GM12878 (cell line): ENCODE measurements around the gene DYRK1B. TPM values are rescaled to one million over a fixed set of nuclear protein-coding genes. Genes with fewer than 3 reads are reported as not detected.

Source experiments
- ATAC-seq: fragments of 200-7000 bp; cut with Tn5 transposase; 3 replicates; pipeline ENCODE4 v1.9.1; 2020; ENCODE audit warnings: mild to moderate bottlenecking, moderate library complexity
- BruUV-seq: library from RNA; stranded (reverse); fragments of 400-500 nt; replicated peaks from 2 replicates; lab custom pipeline; 2021; lab: Mats Ljungman, UMichigan
- CTCF ChIA-PET: fragments of 300-600 bp; sonication (Branson Sonifier 250); formaldehyde crosslinking; extraction: SDS; loops from one replicate; lab custom pipeline; 2021; ENCODE audit warnings: inconsistent platforms; lab: Yijun Ruan, JAX
- POLR2A ChIA-PET: fragments of 350-600 bp; formaldehyde crosslinking; extraction: SDS; loops from one replicate; lab custom pipeline; 2021; ENCODE audit warnings: inconsistent platforms; lab: Charles Lee
- RAD21 ChIA-PET: fragments of 300-600 bp; sonication (Branson Sonifier 250); formaldehyde crosslinking; loops from one replicate; lab custom pipeline; 2023; ENCODE audit warnings: antibody characterized with exemption; ENCODE audit not compliant: unreplicated experiment; lab: Charles Lee
- SMC1A ChIA-PET: fragments of 300-600 bp; sonication (Branson Sonifier 250); formaldehyde crosslinking; loops from one replicate; lab custom pipeline; 2023; ENCODE audit not compliant: unreplicated experiment, uncharacterized antibody; lab: Charles Lee
- DNase-seq: peaks from one replicate; pipeline ENCODE4 v3.0.0-alpha.2; 2011; ENCODE audit warnings: low read depth, low spot score
- FAIRE-seq: peaks from 3 replicates; lab custom pipeline; 2011; peaks lifted over from hg19 to GRCh38; lab: Jason Lieb, UNC
- H2AFZ ChIP-seq: 2 replicates; pipeline ENCODE4 v1.6.0; 2011; ENCODE audit warnings: low read depth, low read length, control low read depth; ENCODE audit not compliant: control insufficient read depth
- H3K27ac ChIP-seq: 2 replicates; pipeline ENCODE4 v1.5.1; 2011; ENCODE audit warnings: control low read depth; ENCODE audit not compliant: control insufficient read depth, insufficient read depth
- H3K27me3 ChIP-seq, 2 experiments: replicated peaks in 1 of 2; 2 replicates each; pipeline versions ENCODE4 v1.6.0 to v1.6.1; 2011; ENCODE audit warnings: low read length in 1 of 2; ENCODE audit not compliant: control insufficient read depth in 2 of 2, insufficient read depth in 2 of 2
- H3K36me3 ChIP-seq, 2 experiments: 2 replicates each; pipeline ENCODE4 v1.5.1; 2011; ENCODE audit warnings: low read length in 1 of 2; ENCODE audit not compliant: control insufficient read depth in 2 of 2, insufficient read depth in 2 of 2
- H3K4me1 ChIP-seq: 2 replicates; pipeline ENCODE4 v1.6.1; 2011; ENCODE audit warnings: mild to moderate bottlenecking, low read length, moderate library complexity, mixed read lengths; ENCODE audit not compliant: control insufficient read depth, insufficient read depth
- H3K4me2 ChIP-seq: 2 replicates; pipeline ENCODE4 v1.6.0; 2011; ENCODE audit warnings: control low read depth; ENCODE audit not compliant: control insufficient read depth, insufficient read depth
- H3K4me3 ChIP-seq: fragments of 200-600 bp; sonication (generic); 2 replicates; pipeline ENCODE4 v1.5.1; 2016
- H3K79me2 ChIP-seq: 2 replicates; pipeline ENCODE4 v1.6.0; 2011; ENCODE audit warnings: low read length; ENCODE audit not compliant: control insufficient read depth, insufficient read depth
- H3K9ac ChIP-seq: 2 replicates; pipeline ENCODE4 v1.8.0; 2011; ENCODE audit warnings: low read length, control low read depth, mixed read lengths; ENCODE audit not compliant: control insufficient read depth, insufficient read depth
- H3K9me3 ChIP-seq: replicated peaks from 3 replicates; pipeline ENCODE4 v1.5.1; 2011; ENCODE audit warnings: mild to moderate bottlenecking, low read length; ENCODE audit not compliant: control insufficient read depth, insufficient read depth
- H4K20me1 ChIP-seq: 2 replicates; pipeline ENCODE4 v1.6.0; 2011; ENCODE audit not compliant: control insufficient read depth, insufficient read depth
- ATF3 ChIP-seq: IDR thresholded peaks from 2 replicates; pipeline ENCODE4 v1.6.1; 2011; ENCODE audit warnings: low read depth, mild to moderate bottlenecking, low read length, moderate library complexity, borderline replicate concordance; ENCODE audit errors: extremely low read depth
- BHLHE40 ChIP-seq, 2 experiments: fragments of 450-650 bp in 1 of 2; IDR thresholded peaks; 2 replicates each; pipeline ENCODE4 v1.6.1; 2011 to 2017; ENCODE audit warnings: low read depth in 2 of 2, borderline replicate concordance in 1 of 2, improper control_type of control experiment in 1 of 2, low read length in 1 of 2, mild to moderate bottlenecking in 1 of 2
- ETV6 ChIP-seq, 2 experiments: fragments of 450-650 bp in 1 of 2; IDR thresholded peaks in 1 of 2; conservative IDR thresholded peaks in 1 of 2; 2 replicates each; pipeline ENCODE4 v1.6.1; 2014; ENCODE audit warnings: antibody characterized with exemption in 1 of 2, borderline replicate concordance in 1 of 2, low read depth in 1 of 2, mild to moderate bottlenecking in 1 of 2, moderate library complexity in 1 of 2
- HDGF ChIP-seq: fragments of 450-650 bp; IDR thresholded peaks from 2 replicates; pipeline ENCODE4 v1.6.1; 2016; ENCODE audit warnings: antibody characterized with exemption
- JUNB ChIP-seq: IDR thresholded peaks from 2 replicates; pipeline ENCODE4 v1.6.1; 2016; ENCODE audit warnings: antibody characterized with exemption, mild to moderate bottlenecking
- POU2F2 ChIP-seq: IDR thresholded peaks from 3 replicates; pipeline ENCODE4 v1.6.1; 2011; ENCODE audit warnings: low read depth, mild to moderate bottlenecking, low read length, borderline replicate concordance
- SRF ChIP-seq, 2 experiments: IDR thresholded peaks; 2 replicates each; pipeline ENCODE4 v1.6.1; 2011; ENCODE audit warnings: low read depth in 2 of 2, low read length in 2 of 2, mild to moderate bottlenecking in 1 of 2, moderate library complexity in 1 of 2
- SUZ12 ChIP-seq: fragments of 200-600 bp; sonication (generic); IDR thresholded peaks from one replicate; pipeline ENCODE4 v1.6.1; 2018; ENCODE audit warnings: antibody characterized with exemption, mild to moderate bottlenecking; ENCODE audit not compliant: unreplicated experiment
- ZBTB4 ChIP-seq: fragments of 450-650 bp; formaldehyde crosslinking; IDR thresholded peaks from 2 replicates; pipeline ENCODE4 v1.4.0; 2022; ENCODE audit warnings: mild to moderate bottlenecking, moderate library complexity
- WGBS: methylation state at CpG from one replicate; pipeline ENCODE4 v1.1.6; 2016; ENCODE audit warnings: low lambda C conversion rate; ENCODE audit not compliant: insufficient replicate concordance, insufficient coverage; ENCODE audit errors: missing lambda C conversion rate; 5-methylcytosine and 5-hydroxymethylcytosine counted together
- in situ Hi-C: fragments of 300-500 bp; cut with MboI; formaldehyde crosslinking; loops from 9 replicates; pipeline ENCODE4 v1.14.3; 2018; ENCODE audit warnings: mixed read lengths
- intact Hi-C: fragments of 100-400 bp; cut with micrococcal nuclease; formaldehyde crosslinking; loops from one replicate; pipeline ENCODE4 v1.14.2; 2022; ENCODE audit not compliant: unreplicated experiment
- polyA plus RNA-seq, 11 experiments: library from polyadenylated mRNA; depleted of rRNA in 4 of 11; unstranded in 6 of 11; stranded (reverse) in 5 of 11; fragments of >200 nt; fragmentation: Nextera tagmentation in 4 of 11; fragmentation: Illumina TruSeq in 1 of 11; extraction: Ambion mirVana in 4 of 11; extraction: Trizol in 1 of 11; gene quantifications; 1 replicate in 1 of 11; 2 replicates in 10 of 11; pipeline versions ENCODE4 v1.2.1 to v1.2.3, GENCODE V29; 2011 to 2016; ENCODE audit warnings: inconsistent platforms in 2 of 11, missing spikeins in 2 of 11, low read depth in 1 of 11
- total RNA-seq, 4 experiments: library from RNA; depleted of rRNA in 3 of 4; stranded (reverse); fragments of >200 nt in 3 of 4; fragmentation: Illumina TruSeq in 1 of 4; extraction: Trizol in 1 of 4; gene quantifications; 2 replicates each; pipeline versions ENCODE4 v1.2.1 to v1.2.3, GENCODE V29; 2013 to 2021
- TF ChIP-seq, protein P1 (sequence below), 3 experiments: IDR thresholded peaks in 2 of 3; conservative IDR thresholded peaks in 1 of 3; 2 replicates each; pipeline ENCODE4 v1.5.1; 2011; ENCODE audit warnings: low read depth in 3 of 3, low read length in 3 of 3, mild to moderate bottlenecking in 3 of 3, control low read depth in 2 of 3, moderate library complexity in 2 of 3, inconsistent platforms in 1 of 3, mixed read lengths in 1 of 3; ENCODE audit not compliant: control insufficient read depth in 2 of 3, insufficient read depth in 1 of 3; ENCODE audit errors: extremely low read depth in 1 of 3

Gene DYRK1B
- total and polyA plus RNA-seq, 10 of the 15 experiments (the other 5 are each of a cell fraction or from before 2014, with no cell fraction given), result 0.07 to 10.2 (median 3.4) TPM; not detected in 1

- intact Hi-C loops, result no loop called here
- WGBS, result 98% methylated on average over 4 of the region's 4 CpGs
Measured at GRCh38 chr19:39810424-39810823, 23.5 kb downstream of the DYRK1B start.

GRCh38 chr19:39809368-39809767, 24.6 kb downstream of the DYRK1B start:
- 73% methylated on average over 4 of the region's 4 CpGs for WGBS
- ChIA-PET RAD21 (no interaction called here), CTCF (interaction anchor here (1.0 to 1.9 kb wide), 4 partner anchors 17 to 35 kb away, joined by 3 to 13 read pairs (median 9); no protein-coding TSS in a partner anchor), SMC1A (interaction anchor here (1.4 to 3.4 kb wide), 3 partner anchors 17 to 135 kb away, joined by 3 to 22 read pairs (median 5); no protein-coding TSS in a partner anchor), POLR2A (interaction anchor here (1.4 kb wide), 1 partner anchor 13 kb away, joined by 3 read pairs; no protein-coding TSS in a partner anchor)
- ATAC-seq, result no peak
- H3K27me3 ChIP-seq, result no peaks in the 10 kb centered on the region
- H3K4me3 ChIP-seq, result no peak overlapping the region
- in situ Hi-C loops (no loop called here), intact Hi-C loops (no loop called here)
- no peaks in the 10 kb centered on the region for H4K20me1 ChIP-seq
- FAIRE-seq, result no peak
- DNase-seq, result no peak
- no peak overlapping the region for H3K27ac ChIP-seq
- H3K9me3 ChIP-seq, result no peaks in the 10 kb centered on the region; the same call in 2 of the 3 replicates
- BruUV-seq, result no TSS peak
- H3K79me2 ChIP-seq, result no peaks in the 10 kb centered on the region
- H3K4me1 ChIP-seq, result no peaks in the 10 kb centered on the region
- H2AFZ ChIP-seq, result no peak overlapping the region
- no peaks in the 10 kb centered on the region for H3K36me3 ChIP-seq
- H3K9ac ChIP-seq, result no peak overlapping the region
- no peak overlapping the region for H3K4me2 ChIP-seq
- TF ChIP-seq ZBTB4 (CRISPR knock-in tag) (no peak), JUNB (no peak), HDGF (no peak), SUZ12 (no peak), ATF3 (no peak), ETV6 (conservative IDR thresholded peaks at IDR 0.05 in 1 of 2, IDR thresholded peaks at IDR 0.05 in 1 of 2; ENCODE audit: borderline replicate concordance in 1 of 2, low read depth in 1 of 2) (no peak), POU2F2 (no peak), SRF (IDR thresholded peaks at IDR 0.05; ENCODE audit: low read depth in 2 of 2, low read length in 2 of 2) (no peak)
- TF ChIP-seq, protein P1, sequence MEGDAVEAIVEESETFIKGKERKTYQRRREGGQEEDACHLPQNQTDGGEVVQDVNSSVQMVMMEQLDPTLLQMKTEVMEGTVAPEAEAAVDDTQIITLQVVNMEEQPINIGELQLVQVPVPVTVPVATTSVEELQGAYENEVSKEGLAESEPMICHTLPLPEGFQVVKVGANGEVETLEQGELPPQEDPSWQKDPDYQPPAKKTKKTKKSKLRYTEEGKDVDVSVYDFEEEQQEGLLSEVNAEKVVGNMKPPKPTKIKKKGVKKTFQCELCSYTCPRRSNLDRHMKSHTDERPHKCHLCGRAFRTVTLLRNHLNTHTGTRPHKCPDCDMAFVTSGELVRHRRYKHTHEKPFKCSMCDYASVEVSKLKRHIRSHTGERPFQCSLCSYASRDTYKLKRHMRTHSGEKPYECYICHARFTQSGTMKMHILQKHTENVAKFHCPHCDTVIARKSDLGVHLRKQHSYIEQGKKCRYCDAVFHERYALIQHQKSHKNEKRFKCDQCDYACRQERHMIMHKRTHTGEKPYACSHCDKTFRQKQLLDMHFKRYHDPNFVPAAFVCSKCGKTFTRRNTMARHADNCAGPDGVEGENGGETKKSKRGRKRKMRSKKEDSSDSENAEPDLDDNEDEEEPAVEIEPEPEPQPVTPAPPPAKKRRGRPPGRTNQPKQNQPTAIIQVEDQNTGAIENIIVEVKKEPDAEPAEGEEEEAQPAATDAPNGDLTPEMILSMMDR (IDR thresholded peaks at IDR 0.05 in 2 of 3, conservative IDR thresholded peaks at IDR 0.05 in 1 of 3; ENCODE audit: control insufficient read depth in 2 of 3, extremely low read depth in 1 of 3, insufficient read depth in 1 of 3, low read depth in 3 of 3, low read length in 3 of 3), result no peak

More at GRCh38 chr19:39810424-39810823, 23.5 kb downstream of the DYRK1B start:
- ChIA-PET SMC1A (interaction anchor here (0.9 to 3.2 kb wide), 3 partner anchors 9 to 35 kb away, joined by 3 to 14 read pairs (median 5); no protein-coding TSS in a partner anchor), POLR2A (interaction anchor here (0.6 to 1.3 kb wide), 5 partner anchors 14 to 261 kb away, joined by 3 to 4 read pairs (median 3); partner anchors contain the start of gene DYRK1B), RAD21 (no interaction called here), CTCF (interaction anchor here (0.9 to 1.9 kb wide), 3 partner anchors 18 to 34 kb away, joined by 3 to 13 read pairs (median 4); no protein-coding TSS in a partner anchor)
- FAIRE-seq (no peak), DNase-seq (no peak), ATAC-seq (0 out of 3 replicates have a peak, but pooled peaks have one; percentile 28)
- Histone ChIP-seq H3K9me3 (no peaks in the 10 kb centered on the region; the same call in 2 of the 3 replicates), H3K36me3 (no peaks in the 10 kb centered on the region), H3K79me2 (no peaks in the 10 kb centered on the region), H3K27me3 (no peaks in the 10 kb centered on the region), H4K20me1 (no peaks in the 10 kb centered on the region), H3K4me2 (no peak overlapping the region), H3K4me3 (no peak overlapping the region), H2AFZ (no peak overlapping the region), H3K4me1 (no peaks in the 10 kb centered on the region), H3K9ac (no peak overlapping the region), H3K27ac (no peak overlapping the region)
- TF ChIP-seq BHLHE40 (IDR thresholded peaks at IDR 0.05; ENCODE audit: borderline replicate concordance in 1 of 2, low read depth in 2 of 2, low read length in 1 of 2), result no peak
- BruUV-seq, result no TSS peak
- in situ Hi-C loops, result no loop called here
